GM20000 (cell line): ENCODE measurements around the gene P3H2.
"Not testable (repeated sequence)": the region's sequence is repeated elsewhere in the genome, so short reads cannot be mapped to it uniquely, and the experiment has no call there.

Experiments
- DNase-seq: peaks from one replicate; pipeline ENCODE4 v3.0.0; 2012; ENCODE audit warnings: low spot score
- TF ChIP-seq, protein P1 (sequence below): IDR thresholded peaks from 2 replicates; pipeline ENCODE4 v1.5.1; 2012; ENCODE audit warnings: mild to moderate bottlenecking, control low read depth; ENCODE audit errors: extremely low read depth, missing control alignments

Gene P3H2, protein sequence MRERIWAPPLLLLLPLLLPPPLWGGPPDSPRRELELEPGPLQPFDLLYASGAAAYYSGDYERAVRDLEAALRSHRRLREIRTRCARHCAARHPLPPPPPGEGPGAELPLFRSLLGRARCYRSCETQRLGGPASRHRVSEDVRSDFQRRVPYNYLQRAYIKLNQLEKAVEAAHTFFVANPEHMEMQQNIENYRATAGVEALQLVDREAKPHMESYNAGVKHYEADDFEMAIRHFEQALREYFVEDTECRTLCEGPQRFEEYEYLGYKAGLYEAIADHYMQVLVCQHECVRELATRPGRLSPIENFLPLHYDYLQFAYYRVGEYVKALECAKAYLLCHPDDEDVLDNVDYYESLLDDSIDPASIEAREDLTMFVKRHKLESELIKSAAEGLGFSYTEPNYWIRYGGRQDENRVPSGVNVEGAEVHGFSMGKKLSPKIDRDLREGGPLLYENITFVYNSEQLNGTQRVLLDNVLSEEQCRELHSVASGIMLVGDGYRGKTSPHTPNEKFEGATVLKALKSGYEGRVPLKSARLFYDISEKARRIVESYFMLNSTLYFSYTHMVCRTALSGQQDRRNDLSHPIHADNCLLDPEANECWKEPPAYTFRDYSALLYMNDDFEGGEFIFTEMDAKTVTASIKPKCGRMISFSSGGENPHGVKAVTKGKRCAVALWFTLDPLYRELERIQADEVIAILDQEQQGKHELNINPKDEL

DNA sequence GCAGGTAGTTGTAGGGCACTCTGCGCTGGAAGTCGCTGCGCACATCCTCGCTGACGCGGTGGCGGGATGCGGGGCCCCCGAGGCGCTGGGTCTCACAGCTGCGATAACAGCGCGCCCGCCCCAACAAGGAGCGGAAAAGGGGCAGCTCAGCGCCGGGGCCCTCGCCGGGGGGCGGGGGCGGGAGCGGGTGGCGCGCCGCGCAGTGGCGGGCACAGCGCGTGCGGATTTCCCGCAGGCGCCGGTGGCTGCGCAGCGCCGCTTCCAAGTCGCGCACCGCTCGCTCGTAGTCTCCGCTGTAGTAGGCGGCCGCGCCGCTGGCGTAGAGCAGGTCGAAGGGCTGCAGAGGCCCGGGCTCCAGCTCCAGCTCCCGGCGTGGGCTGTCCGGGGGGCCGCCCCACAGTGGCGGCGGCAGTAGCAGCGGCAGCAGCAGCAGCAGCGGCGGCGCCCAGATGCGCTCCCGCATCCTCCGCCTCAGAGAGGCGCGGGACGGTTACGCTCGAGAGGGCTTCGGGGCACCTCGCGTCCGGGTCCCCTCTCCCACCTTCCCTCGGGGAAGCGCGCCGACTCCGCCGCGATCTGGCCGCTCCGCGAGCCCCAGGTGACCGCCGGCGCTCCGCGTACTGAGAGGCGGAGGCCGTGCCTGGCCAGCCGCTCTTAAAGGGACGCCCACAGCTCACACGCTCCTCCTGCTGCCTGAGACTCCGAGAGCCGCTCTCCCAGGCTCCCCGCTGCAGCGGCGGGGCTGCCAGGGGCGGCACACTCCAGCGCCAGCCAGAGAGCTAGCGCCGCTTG is at the start of gene P3H2:
Gene P3H2 (minus strand): TSS at position 629 of the 792 bp plus-strand sequence. CDS start 166 bp downstream, at position 463.
- DNase-seq = peak; percentile 82
- TF ChIP-seq, protein P1, sequence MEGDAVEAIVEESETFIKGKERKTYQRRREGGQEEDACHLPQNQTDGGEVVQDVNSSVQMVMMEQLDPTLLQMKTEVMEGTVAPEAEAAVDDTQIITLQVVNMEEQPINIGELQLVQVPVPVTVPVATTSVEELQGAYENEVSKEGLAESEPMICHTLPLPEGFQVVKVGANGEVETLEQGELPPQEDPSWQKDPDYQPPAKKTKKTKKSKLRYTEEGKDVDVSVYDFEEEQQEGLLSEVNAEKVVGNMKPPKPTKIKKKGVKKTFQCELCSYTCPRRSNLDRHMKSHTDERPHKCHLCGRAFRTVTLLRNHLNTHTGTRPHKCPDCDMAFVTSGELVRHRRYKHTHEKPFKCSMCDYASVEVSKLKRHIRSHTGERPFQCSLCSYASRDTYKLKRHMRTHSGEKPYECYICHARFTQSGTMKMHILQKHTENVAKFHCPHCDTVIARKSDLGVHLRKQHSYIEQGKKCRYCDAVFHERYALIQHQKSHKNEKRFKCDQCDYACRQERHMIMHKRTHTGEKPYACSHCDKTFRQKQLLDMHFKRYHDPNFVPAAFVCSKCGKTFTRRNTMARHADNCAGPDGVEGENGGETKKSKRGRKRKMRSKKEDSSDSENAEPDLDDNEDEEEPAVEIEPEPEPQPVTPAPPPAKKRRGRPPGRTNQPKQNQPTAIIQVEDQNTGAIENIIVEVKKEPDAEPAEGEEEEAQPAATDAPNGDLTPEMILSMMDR = peak; percentile 24

DNA sequence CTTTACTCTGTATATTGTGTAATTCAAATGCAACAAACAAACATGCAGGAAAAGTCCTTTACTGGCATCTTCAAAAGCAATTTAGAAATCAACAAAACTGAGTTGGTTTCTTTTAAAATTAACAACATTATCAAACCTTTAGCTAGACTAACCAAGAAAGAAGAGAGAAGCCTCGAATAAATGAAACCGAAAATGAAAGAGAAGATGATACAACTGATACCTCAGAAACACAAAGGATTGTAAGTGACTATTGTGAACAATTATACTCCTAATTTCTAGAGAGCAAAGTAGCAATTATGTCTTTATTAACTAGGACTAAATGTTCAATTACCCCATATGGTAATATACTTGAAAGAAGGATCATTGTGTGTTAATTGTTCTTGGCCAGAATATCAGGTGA is 49.2 kb upstream of the P3H2 start:
- TF ChIP-seq, protein P1 = no peak
- DNase-seq = peak; percentile 29

DNA sequence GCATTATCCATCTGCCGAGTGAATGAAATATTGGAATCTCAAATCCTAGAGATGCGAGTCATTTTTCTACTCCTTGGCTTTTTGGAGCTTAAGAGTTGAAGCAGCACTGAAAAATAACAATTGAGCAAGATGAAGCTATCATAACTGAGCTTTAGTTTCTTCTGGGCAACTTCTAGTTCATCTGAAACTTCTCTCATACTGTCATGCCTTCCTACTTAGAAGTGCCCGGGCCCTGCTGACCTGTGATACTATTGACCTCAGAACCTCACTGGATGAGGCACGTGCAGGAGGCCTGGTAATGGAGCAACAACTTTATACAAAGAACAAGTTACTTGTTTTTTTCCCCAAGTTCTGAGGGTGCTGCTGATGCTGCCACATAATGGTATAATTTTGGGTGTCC is 48.5 kb upstream of the P3H2 start:
- TF ChIP-seq, protein P1 = no peak
- no peak for DNase-seq

DNA sequence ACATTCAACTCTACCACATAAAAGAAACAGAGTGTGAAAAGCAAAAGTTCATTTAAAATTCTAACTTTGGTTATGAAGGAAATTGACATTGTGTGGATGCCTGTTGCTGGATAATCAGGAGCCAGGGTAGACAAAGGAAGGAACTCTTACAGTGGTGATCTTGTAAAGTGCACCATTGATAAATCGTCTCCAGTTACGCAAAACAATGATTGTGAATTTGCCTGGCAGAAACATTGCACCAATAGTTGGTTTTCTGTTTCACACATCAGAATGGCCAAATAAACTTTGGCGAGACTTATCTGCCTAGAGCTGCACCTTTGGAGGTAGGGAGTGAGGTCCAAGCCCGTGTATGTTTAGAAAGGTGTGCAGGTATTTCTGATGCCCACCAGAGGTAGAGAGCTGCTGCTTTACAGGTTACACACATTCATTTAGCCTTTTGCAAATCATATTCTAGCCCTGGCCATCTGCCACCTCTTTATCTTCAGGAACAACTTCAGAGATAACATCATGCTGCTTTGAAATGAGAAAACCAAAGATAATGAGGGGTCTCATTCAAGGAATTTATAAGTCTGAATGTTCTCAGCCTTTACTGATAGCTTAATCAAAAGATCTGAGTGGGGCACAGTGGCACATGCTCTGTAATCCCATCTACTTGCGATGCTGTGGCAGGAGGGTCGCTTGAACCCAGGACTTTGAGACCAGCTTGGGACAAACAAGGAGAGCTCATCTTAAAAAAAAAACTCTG is 47.4 kb upstream of the P3H2 start:
- no peak for DNase-seq
- TF ChIP-seq, protein P1 = no peak

DNA sequence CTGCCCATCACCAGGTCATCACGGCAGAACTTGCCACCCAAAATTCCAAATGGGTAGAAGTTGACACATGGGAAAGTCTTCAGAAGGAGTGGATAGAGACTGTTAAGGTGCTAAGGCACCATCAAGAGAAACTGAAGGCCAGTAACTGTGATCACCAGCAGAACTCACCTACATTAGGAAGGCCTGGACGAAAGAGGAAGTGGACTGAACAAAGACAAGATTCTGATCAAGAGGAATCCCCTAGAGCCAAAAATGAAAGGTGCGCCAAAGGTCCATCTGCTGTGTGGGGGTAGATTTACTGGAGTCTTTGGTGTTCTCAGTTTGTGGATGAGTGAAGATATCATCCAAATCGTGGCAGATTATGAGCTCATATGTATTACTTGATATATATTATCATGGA is 46.3 kb upstream of the P3H2 start:
- no peak for DNase-seq
- TF ChIP-seq, protein P1 = no peak

DNA sequence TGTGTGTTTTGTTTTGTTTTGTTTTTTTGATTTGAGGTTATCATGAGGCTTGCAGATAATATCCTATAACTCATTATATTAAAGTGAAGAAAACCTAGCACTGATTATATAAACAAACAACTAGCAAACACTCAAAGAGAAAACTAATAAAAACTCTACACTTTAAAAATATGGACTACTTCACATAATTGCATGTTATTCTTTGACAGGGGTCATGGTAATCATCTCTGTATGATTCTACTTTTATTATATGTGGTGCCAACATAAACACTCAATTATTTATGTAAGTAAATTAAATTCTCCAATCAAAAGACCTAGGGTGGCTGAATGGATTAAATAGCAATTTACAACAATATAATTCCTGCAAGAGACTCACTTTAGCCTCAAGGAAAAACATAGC is 44.6 kb upstream of the P3H2 start:
- TF ChIP-seq, protein P1 = no peak
- no peak for DNase-seq

DNA sequence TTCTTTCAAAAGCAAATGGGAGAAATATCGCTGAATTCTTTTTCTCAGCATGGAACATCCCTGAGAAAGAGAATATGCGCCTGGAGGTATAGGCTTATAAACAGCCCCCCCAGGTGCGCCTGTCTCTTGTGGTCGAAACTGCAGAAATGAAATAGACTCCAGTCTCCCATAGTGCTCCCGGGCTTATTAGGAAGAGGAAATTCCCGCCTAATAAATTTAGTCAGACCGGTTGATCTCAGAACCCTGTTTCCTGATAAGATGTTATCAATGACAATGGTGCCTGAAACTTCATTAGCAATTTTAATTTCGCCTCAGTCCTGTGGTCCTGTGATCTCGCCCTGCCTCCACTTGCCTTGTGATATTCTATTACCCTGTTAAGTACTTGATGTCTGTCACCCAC is 41.3 kb upstream of the P3H2 start:
- not testable (repeated sequence) for DNase-seq
